IMR-90 (cell line): Measurements from ENCODE around the gene CDH26. TPM values are rescaled to one million over a fixed set of nuclear protein-coding genes. Genes with fewer than 3 reads are reported as not detected.

Source experiments
- ATAC-seq: fragments of 200-7000 bp; cut with Tn5 transposase; 2 replicates; pipeline ENCODE4 v1.9.1; 2020; ENCODE audit warnings: low read depth, mild to moderate bottlenecking, moderate library complexity
- BruUV-seq: library from RNA; stranded (reverse); fragments of 400-500 nt; replicated peaks from 2 replicates; lab custom pipeline; 2021; lab: Mats Ljungman, UMichigan
- CTCF ChIA-PET: fragments of 300-600 bp; formaldehyde crosslinking; extraction: SDS; loops from one replicate; lab custom pipeline; 2021; ENCODE audit warnings: antibody characterized with exemption; lab: Yijun Ruan, JAX
- POLR2A ChIA-PET: fragments of 300-600 bp; sonication (Branson Sonifier 250); formaldehyde crosslinking; loops from one replicate; lab custom pipeline; 2022; ENCODE audit warnings: antibody characterized with exemption; ENCODE audit not compliant: unreplicated experiment; lab: Charles Lee
- DNase-seq: peaks from one replicate; pipeline ENCODE4 v3.0.0; 2013
- H2AFZ ChIP-seq: replicated peaks from 2 replicates; pipeline ENCODE3; 2013; ENCODE audit warnings: low read length, mild to moderate bottlenecking; ENCODE audit not compliant: poor library complexity
- H2AK5ac ChIP-seq: 2 replicates; pipeline ENCODE4 v1.6.1; 2013; ENCODE audit warnings: low read depth, low read length, inconsistent platforms
- H2AK9ac ChIP-seq: replicated peaks from 2 replicates; pipeline ENCODE3; 2013; ENCODE audit warnings: mild to moderate bottlenecking, low read depth, low read length, moderate library complexity; ENCODE audit not compliant: poor library complexity
- H2BK120ac ChIP-seq: 2 replicates; pipeline ENCODE4 v1.6.1; 2013; ENCODE audit warnings: low read depth, low read length, inconsistent platforms
- H2BK15ac ChIP-seq: 3 replicates; pipeline ENCODE4 v1.6.1; 2013; ENCODE audit warnings: low read depth, low read length, inconsistent platforms
- H2BK20ac ChIP-seq: 2 replicates; pipeline ENCODE4 v1.6.1; 2013; ENCODE audit warnings: low read depth, mild to moderate bottlenecking, inconsistent platforms, low read length, moderate library complexity
- H2BK5ac ChIP-seq: 2 replicates; pipeline ENCODE4 v1.6.1; 2013; ENCODE audit warnings: mild to moderate bottlenecking, low read depth, low read length, inconsistent platforms; ENCODE audit not compliant: poor library complexity, severe bottlenecking
- H3K14ac ChIP-seq: replicated peaks from 2 replicates; pipeline ENCODE4 v1.6.1; 2013; ENCODE audit warnings: low read depth, low read length, inconsistent platforms
- H3K18ac ChIP-seq: 2 replicates; pipeline ENCODE4 v1.6.1; 2013; ENCODE audit warnings: low read depth, low read length, control low read depth
- H3K23ac ChIP-seq: 2 replicates; pipeline ENCODE4 v1.6.1; 2013; ENCODE audit warnings: low read depth, low read length, inconsistent platforms
- H3K27ac ChIP-seq: 2 replicates; pipeline ENCODE4 v1.5.1; 2013; ENCODE audit warnings: mild to moderate bottlenecking, control low read depth, low read length; ENCODE audit not compliant: insufficient read depth
- H3K27me3 ChIP-seq: 2 replicates; pipeline ENCODE4 v1.6.1; 2013; ENCODE audit warnings: low read length; ENCODE audit not compliant: control insufficient read depth, insufficient read depth
- H3K36me3 ChIP-seq: 2 replicates; pipeline ENCODE4 v1.6.1; 2013; ENCODE audit warnings: low read length, mixed read lengths; ENCODE audit not compliant: control insufficient read depth, insufficient read depth
- H3K4ac ChIP-seq: 2 replicates; pipeline ENCODE4 v1.6.1; 2013; ENCODE audit warnings: low read depth, low read length, inconsistent platforms
- H3K4me1 ChIP-seq: 2 replicates; pipeline ENCODE4 v1.6.1; 2013; ENCODE audit warnings: low read length, mixed read lengths; ENCODE audit not compliant: control insufficient read depth, insufficient read depth
- H3K4me2 ChIP-seq: 2 replicates; pipeline ENCODE4 v1.6.1; 2013; ENCODE audit warnings: low read depth, mild to moderate bottlenecking, control low read depth, low read length, moderate library complexity
- H3K4me3 ChIP-seq: 2 replicates; pipeline ENCODE4 v1.5.1; 2013; ENCODE audit warnings: low read depth, mild to moderate bottlenecking, control low read depth, low read length, moderate library complexity; ENCODE audit not compliant: insufficient read depth
- H3K56ac ChIP-seq: 2 replicates; pipeline ENCODE4 v1.6.1; 2013; ENCODE audit warnings: low read length, inconsistent platforms; ENCODE audit not compliant: insufficient read depth; ENCODE audit errors: extremely low read depth
- H3K79me1 ChIP-seq, 2 experiments: 2 replicates each; pipeline ENCODE4 v1.6.1; 2013; ENCODE audit warnings: low read length in 2 of 2, inconsistent platforms in 1 of 2, low read depth in 1 of 2
- H3K9ac ChIP-seq: 2 replicates; pipeline ENCODE4 v1.6.1; 2013; ENCODE audit warnings: low read depth, low read length, control low read depth
- H3K9me1 ChIP-seq: 2 replicates; pipeline ENCODE4 v1.6.1; 2013; ENCODE audit warnings: low read length, inconsistent platforms; ENCODE audit not compliant: insufficient read depth
- H3K9me3 ChIP-seq: 2 replicates; pipeline ENCODE4 v1.6.1; 2013; ENCODE audit warnings: low read length; ENCODE audit not compliant: control insufficient read depth, insufficient read depth
- H4K20me1 ChIP-seq: 2 replicates; pipeline ENCODE4 v1.6.1; 2013; ENCODE audit warnings: low read length, inconsistent platforms; ENCODE audit not compliant: insufficient read depth
- H4K5ac ChIP-seq: 2 replicates; pipeline ENCODE4 v1.6.1; 2013; ENCODE audit warnings: mild to moderate bottlenecking, low read depth, low read length, control low read depth
- H4K8ac ChIP-seq, 2 experiments: 2 replicates each; pipeline ENCODE4 v1.6.1; 2013; ENCODE audit warnings: low read depth in 2 of 2, low read length in 2 of 2, control low read depth in 1 of 2, inconsistent platforms in 1 of 2
- H4K91ac ChIP-seq: 2 replicates; pipeline ENCODE4 v1.6.1; 2013; ENCODE audit warnings: low read depth, low read length, inconsistent platforms; ENCODE audit not compliant: insufficient read depth
- BHLHE40 ChIP-seq: fragments of 150-350 bp; IDR thresholded peaks from 2 replicates; pipeline ENCODE4 v1.6.1; 2016; ENCODE audit warnings: mild to moderate bottlenecking, low read depth, low read length
- CEBPB ChIP-seq: IDR thresholded peaks from 2 replicates; pipeline ENCODE4 v1.6.1; 2012; ENCODE audit warnings: low read depth, low read length, improper control_type of control experiment
- CHD1 ChIP-seq: IDR thresholded peaks from 2 replicates; pipeline ENCODE4 v1.6.1; 2012; ENCODE audit warnings: low read depth, low read length, improper control_type of control experiment
- FOS ChIP-seq: fragments of 150-350 bp; IDR thresholded peaks from 2 replicates; pipeline ENCODE4 v1.6.1; 2016; ENCODE audit warnings: low read depth, low read length
- MXI1 ChIP-seq: IDR thresholded peaks from 2 replicates; pipeline ENCODE4 v1.6.1; 2012; ENCODE audit warnings: low read depth, mild to moderate bottlenecking, low read length, moderate library complexity, borderline replicate concordance
- NFE2L2 ChIP-seq: fragments of 150-350 bp; IDR thresholded peaks from 2 replicates; pipeline ENCODE4 v1.6.1; 2016; ENCODE audit warnings: low read depth, mild to moderate bottlenecking, low read length
- POLR2A ChIP-seq: IDR thresholded peaks from 2 replicates; pipeline ENCODE4 v1.6.1; 2012; ENCODE audit warnings: mild to moderate bottlenecking, low read depth, low read length
- WGBS, 2 experiments: methylation state at CpG; one replicate each; pipeline versions ENCODE4 v1.1.5 to v1.1.7; 2013; ENCODE audit warnings: missing lambda C conversion rate in 2 of 2; ENCODE audit not compliant: insufficient read length in 1 of 2; ENCODE audit errors: extremely low coverage in 2 of 2; 5-methylcytosine and 5-hydroxymethylcytosine counted together
- dilution Hi-C: fragments of 300-500 bp; cut with HindIII; formaldehyde crosslinking; loops from one replicate; pipeline ENCODE4 v1.14.3; 2018; ENCODE audit warnings: low sequenced_read_pairs; ENCODE audit not compliant: unreplicated experiment
- in situ Hi-C: fragments of 300-500 bp; cut with MboI; formaldehyde crosslinking; loops from 3 replicates; pipeline ENCODE4 v1.14.3; 2019; ENCODE audit warnings: low sequenced_read_pairs, inconsistent platforms, mixed read lengths
- intact Hi-C: fragments of 100-400 bp; cut with micrococcal nuclease; formaldehyde crosslinking; loops from 2 replicates; pipeline ENCODE4 v1.10.0; 2022
- polyA plus RNA-seq, 3 experiments: library from polyadenylated mRNA; depleted of rRNA; stranded (reverse); fragments of >200 nt; gene quantifications; 2 replicates each; pipeline ENCODE4 v1.2.3, GENCODE V29; 2012; ENCODE audit warnings: low replicate concordance in 1 of 3
- total RNA-seq: library from RNA; depleted of rRNA; stranded (reverse); fragments of >200 nt; gene quantifications from 2 replicates; pipeline ENCODE4 v1.2.3, GENCODE V29; 2012
- TF ChIP-seq, protein P1 (sequence below): fragments of 150-350 bp; IDR thresholded peaks from 2 replicates; pipeline ENCODE4 v1.6.1; 2017; ENCODE audit warnings: mild to moderate bottlenecking, antibody characterized with exemption, low read length, low read depth

CDH26 gene
- total and polyA plus RNA-seq, 2 of the 4 experiments (the other 2 are of a cell fraction), result not detected

DNA sequence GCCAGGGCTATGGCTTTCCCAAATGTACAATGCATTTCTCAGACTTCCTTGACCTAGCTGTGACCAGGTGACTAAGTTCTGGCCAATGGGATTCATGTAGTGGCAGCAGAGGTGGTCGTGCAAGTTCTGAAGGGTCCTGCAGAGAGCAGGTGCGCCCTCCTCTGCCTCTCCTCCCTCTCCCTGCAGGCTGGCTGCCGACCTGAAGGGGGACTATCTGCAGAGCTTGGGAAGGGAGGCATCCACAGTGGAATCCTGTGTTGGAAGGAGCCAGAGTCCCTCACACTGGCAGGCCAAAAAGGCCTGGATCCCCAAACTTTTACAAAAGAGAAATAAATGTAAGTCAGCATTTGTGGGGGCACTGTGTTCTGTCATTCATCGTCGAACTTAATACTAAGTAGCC lies 66.6 kb downstream of the CDH26 start:
- H2BK15ac ChIP-seq, result no peak overlapping the region
- H3K9me1 ChIP-seq, result no peaks in the 10 kb centered on the region
- no peak for DNase-seq
- peaks cover 5% of the 10 kb centered on the region for H3K27me3 ChIP-seq
- BruUV-seq, result no TSS peak
- TF ChIP-seq NFE2L2 (no peak), FOS (no peak), CHD1 (no peak), POLR2A (no peak), BHLHE40 (no peak), CEBPB (no peak), MXI1 (no peak)
- TF ChIP-seq, protein P1, sequence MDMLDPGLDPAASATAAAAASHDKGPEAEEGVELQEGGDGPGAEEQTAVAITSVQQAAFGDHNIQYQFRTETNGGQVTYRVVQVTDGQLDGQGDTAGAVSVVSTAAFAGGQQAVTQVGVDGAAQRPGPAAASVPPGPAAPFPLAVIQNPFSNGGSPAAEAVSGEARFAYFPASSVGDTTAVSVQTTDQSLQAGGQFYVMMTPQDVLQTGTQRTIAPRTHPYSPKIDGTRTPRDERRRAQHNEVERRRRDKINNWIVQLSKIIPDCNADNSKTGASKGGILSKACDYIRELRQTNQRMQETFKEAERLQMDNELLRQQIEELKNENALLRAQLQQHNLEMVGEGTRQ, result no peak
- no peak overlapping the region for H3K18ac ChIP-seq
- in situ Hi-C loops, result no loop called here
- H3K79me1 ChIP-seq, result no peaks in the 10 kb centered on the region
- H2AFZ ChIP-seq, result no peak overlapping the region
- no peak overlapping the region for H2AK9ac ChIP-seq
- H4K91ac ChIP-seq, result no peak overlapping the region
- no peak overlapping the region for H3K4ac ChIP-seq
- no peak overlapping the region for H4K8ac ChIP-seq
- H2BK5ac ChIP-seq, result no peak overlapping the region
- ChIA-PET POLR2A (no interaction called here), CTCF (no interaction called here)
- H3K4me3 ChIP-seq, result no peak overlapping the region
- no peak overlapping the region for H2AK5ac ChIP-seq
- dilution Hi-C loops, result no loop called here
- H4K20me1 ChIP-seq, result no peaks in the 10 kb centered on the region
- H3K4me2 ChIP-seq, result no peak overlapping the region
- ATAC-seq, result no peak
- H3K27ac ChIP-seq, result no peak overlapping the region
- H3K9me3 ChIP-seq, result no peaks in the 10 kb centered on the region
- no peak overlapping the region for H2BK120ac ChIP-seq
- no peak overlapping the region for H3K14ac ChIP-seq
- intact Hi-C loops, result no loop called here
- no peaks in the 10 kb centered on the region for H3K4me1 ChIP-seq
- H3K9ac ChIP-seq, result no peak overlapping the region
- H3K36me3 ChIP-seq, result no peaks in the 10 kb centered on the region
- no peak overlapping the region for H3K23ac ChIP-seq
- no peak overlapping the region for H2BK20ac ChIP-seq
- no peak overlapping the region for H4K5ac ChIP-seq
- no peak overlapping the region for H3K56ac ChIP-seq
- no CpG with 5 or more reads among the region's 5 CpGs for WGBS, 2 experiments
